Endometrium (tissue), 2 donors: ENCODE measurements around the gene SFTPB.
"Not testable (repeated sequence)": the region's sequence is repeated elsewhere in the genome, so short reads cannot be mapped to it uniquely, and the experiment has no call there.

Source experiments
- FAIRE-seq: peaks from 2 replicates; lab custom pipeline; 2012; peaks lifted over from hg19 to GRCh38; lab: Jason Lieb, UNC
- donor health status: control.
- donor health status: control.

Gene SFTPB

DNA sequence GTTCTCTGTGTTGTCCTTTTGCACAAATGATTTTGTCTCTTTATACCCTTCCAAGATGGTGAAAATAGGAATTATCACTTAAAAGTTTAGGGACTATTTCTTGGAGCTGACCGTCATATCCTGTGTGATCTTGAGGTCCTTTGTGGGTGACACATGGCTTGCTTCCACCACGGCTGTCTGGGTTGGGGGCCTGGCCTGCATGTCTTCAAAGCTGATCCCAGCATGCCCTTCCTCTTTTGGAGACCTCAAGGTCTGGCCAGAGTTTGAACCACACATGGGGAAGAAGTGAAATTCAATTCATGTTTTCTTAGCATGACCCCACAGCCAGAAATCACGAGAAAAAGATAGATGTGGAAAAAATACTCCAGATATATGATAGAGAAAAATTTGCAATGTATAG lies 14.0 kb downstream of the SFTPB start:
- no peak for FAIRE-seq

DNA sequence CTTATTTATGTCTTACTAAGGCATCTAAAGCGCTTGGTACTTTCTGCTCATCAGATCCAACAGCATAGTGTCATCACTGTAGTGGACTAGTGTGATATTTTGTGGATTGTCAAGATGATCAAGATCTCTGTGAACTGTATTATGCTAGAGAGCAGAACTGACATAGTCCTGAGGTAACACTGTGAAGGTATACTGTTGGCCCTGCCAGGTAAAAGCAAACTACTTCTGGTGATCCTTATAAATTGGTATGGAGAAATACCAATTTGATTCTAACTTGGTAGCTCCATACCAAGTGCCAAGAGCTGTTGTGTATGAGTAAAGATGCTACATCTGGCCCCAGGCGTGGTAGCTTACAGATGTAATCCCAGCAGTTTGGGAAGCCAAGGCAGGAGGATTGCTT lies 15.9 kb downstream of the SFTPB start:
- FAIRE-seq, result no peak

DNA sequence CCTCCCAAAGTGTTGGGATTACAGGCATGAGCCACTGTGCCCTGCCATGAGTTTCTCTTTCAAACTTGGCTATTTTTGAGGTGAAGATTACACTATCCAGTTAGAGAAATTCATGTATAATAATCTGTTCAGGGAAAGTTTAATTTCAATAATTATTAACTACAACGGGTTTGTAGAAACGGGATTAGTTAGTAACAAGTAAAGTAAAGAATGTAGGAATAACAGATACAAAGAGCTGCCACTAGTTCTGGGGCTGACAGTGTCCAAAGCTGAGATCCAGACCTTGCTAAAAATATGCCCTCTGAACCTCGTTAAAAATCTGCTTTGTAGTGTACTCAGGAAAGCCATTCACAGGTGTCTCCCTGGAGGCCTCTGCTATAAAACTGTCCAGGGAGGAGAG lies 16.9 kb downstream of the SFTPB start:
- no peak for FAIRE-seq

DNA sequence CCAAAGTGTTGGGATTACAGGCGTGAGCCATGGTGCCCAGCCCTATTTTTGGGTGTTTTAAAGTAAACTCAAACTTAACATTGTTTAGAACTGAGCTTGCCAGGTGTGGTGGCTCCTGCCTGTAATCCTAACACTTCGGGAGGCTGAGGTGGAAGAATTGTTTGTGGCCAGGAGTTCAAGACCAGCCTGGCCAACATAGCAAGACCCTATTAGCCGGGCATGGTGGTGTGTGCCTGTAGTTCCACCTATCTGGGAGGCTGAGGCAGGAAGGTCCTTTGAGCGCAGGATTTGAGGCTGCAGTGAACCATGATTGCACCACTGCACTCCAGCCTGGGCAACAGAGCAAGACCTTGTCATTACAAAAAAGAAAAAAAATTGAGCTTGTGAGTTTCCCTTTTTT lies 17.5 kb downstream of the SFTPB start:
- no peak for FAIRE-seq

DNA sequence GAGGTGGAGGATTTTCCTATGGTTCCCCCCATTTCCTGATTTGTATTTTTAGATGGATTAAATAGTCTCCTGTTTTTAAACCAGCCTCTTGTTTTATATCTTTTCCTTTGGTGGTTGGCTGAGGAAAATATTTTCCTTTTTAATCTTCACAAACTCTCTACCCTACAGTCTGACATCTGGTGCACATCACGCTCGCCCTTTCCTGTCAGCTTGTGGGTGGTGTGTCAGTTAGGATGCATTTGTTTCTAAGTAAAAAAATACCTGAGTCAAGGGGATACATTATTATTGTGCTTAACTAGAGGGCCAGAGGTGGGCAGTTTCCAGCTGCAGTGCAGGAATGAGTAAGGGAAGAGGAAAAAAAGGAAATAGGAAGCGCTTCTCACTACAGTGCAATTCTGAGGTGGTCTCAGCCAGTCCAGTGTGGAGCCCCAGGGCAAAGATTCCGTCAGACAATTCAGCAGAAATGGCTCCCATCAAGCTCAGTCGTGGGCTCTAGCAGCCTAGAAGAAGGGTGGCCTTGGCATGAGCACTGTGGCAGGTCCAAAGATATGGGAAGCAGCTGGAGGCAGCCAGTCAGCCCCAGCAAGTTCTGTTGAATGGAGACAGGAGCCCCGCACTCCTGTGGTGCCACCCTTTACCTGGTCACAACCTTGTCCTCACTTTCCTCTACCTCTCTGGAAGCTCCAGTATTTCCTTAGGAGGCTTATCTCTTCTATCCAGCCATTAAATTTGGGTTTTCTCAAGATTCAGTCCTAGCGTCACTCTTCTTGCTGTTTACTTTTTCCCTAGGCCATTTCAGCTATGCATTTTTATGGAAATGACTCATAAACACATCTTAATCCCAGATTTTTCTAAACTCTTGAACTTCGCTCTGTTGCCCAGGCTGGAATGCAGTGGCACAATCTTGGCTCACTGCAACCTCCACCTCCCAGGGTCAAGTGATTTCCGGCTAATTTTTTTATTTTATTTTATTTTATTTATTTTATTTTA lies 18.5 kb downstream of the SFTPB start:
- FAIRE-seq, result no peak

DNA sequence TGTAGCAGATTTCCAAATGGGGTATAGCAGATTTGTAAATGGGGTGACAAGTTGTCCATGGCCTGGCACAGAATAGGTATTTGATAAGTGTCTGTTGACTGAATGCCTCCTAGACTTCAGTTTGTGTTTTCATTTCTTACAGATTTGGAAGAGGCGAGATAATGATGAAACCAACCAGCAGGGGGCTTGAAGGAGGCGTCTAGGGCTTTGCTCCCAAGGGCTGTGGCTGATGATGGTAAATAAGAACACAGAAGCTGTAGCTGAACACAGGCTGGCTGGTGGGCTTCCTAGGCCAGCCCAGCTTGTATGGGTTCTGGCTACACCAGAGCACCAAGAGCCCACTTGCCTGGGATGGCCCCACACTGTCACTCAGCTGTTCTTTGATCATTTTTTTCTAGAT lies 19.4 kb downstream of the SFTPB start:
- FAIRE-seq, result no peak

DNA sequence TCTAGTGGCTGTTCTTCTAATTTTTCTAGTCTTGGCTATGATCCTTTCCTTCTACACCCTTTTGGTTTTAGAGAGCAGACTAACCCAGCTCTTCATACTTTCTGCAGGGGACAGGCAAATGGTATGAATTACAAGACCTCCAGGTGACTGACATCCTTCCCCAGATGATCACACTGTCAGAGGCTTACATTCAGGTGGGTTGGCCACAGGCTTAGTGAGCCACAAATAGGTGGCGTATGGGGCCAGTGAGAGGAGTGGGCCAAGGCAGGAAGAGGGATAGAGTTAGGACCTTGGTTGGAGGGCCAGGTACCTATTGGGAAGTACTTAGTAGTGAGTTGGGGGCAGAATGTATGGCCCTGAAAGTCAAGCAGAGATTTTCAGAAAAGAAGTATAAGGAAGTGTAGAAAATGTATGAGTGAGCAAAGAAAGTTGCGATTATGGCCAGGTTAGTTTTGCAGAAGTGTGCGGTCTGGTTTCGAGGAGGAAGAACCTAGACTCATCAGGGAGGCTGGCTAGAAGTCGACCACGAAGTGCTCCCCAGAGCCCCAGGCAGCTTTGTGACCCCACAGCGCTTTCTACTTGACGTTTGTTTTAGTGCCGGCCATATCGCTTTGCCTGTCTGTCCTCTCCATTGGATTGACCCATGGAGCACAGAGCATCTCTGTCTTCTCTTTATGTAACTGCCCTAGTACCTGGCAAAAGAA lies 20.0 kb downstream of the SFTPB start:
- no peak for FAIRE-seq

DNA sequence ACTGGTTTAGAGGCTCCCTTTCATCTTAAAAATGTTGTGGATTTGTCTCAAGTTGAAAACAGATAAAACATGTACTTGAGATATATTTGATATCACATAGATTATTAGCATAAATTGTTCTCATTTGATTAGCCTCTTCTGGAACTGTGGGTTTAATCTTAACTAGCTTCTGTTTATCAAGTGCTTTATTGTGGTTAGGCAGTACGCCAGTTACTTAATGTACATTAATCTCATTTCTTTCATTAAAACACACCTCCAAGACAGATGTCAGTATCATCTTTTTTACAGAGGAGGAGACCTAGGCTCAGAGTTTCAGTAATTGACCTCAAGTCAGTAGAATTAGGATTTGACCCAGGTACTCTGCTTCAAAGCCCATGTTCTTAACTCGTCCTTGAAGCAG lies 21.8 kb downstream of the SFTPB start:
- no peak for FAIRE-seq

DNA sequence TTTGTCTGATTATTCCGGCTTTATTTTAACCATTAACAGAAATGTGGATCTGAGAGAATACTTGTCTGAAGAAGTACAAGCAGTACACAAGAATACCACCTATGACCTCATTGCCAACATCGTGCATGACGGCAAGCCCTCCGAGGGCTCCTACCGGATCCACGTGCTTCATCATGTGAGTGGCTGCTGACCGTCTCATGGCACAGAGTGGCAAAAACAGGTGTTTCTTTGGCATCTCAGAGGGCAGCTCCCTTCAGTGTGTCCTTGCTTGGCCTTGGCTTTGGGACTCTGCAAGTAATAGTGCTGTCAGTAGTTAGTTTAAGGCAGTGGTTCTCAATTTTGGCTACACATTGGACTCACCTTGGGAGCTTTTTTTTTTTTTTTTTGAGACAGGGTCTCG lies 23.1 kb downstream of the SFTPB start:
- no peak for FAIRE-seq

DNA sequence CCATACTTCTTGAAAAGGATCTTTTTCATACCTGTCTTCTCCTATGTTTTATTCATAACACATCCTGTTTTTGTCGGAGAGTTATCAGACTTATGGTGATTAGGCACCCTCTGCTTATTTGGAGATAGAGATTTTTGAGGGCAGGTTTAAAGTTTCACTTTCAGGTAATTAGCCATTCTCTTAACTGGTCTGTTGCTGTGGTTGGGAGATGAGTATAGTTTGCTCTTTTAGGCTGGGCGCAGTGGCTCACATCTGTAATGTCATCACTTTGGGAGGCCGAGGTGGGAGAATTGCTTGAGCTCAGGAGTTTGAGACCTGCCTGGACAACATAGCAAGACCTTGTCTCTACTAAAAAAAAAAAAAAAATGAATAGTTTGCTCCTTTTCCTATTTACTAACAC lies 25.3 kb downstream of the SFTPB start:
- no peak for FAIRE-seq

DNA sequence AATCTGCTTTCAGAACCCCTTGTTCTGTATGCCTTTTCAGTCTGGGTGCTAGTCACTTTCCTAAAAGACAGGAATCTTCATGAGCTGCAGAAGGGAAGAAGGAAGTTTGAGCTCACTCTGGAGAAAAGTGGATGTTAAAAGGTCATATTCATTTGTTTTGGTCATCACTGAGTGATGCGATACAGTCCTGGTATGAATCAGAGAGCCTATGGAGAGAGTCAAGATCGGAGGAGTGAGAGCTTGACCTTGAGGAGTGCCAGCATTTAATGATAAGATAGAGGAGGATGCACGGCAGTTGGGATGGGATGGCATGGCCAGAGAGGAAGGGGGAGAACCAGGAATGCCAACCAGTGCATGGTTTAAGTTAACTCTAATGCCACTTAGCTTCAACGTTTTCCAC lies 32.4 kb downstream of the SFTPB start:
- no peak for FAIRE-seq

DNA sequence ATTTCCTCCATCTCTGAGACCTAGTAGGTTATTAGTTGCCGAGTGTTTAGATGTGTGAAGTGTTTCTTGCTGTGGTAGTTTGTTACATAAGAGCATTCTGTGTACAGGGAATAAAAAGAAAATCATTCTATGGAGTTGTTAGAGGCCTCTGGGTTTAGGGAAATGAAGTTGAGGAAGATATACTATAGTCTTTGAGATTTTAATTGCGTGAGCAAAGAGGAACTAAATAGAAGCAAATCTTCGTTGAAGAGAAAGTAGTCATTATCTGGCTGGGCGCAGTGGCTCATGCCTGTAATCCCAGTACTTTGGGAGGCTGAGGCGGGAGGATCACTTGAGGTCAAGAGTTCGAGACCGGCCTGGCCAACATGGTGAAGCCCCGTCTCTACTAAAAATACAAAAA lies 33.0 kb downstream of the SFTPB start:
- no peak for FAIRE-seq

DNA sequence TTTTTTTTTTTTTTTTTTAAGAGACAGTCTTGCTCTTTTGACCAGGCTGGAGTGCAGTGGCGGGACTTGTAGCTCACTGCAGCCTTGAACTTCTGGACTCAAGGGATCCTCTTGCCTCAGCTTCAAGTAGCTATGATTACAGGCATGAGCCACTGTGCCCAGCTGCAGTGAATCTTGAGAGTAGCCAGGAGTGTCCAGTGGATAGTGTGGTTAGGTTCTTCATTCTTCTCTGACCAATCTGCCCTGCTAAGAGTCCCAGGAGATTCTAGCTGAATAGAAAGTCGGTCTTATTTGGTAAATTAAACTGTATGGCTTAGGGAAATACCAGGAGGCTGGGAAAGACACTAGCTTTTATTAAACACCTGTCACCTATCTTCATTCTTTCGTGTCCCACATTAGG lies 36.7 kb downstream of the SFTPB start:
- FAIRE-seq, result no peak

DNA sequence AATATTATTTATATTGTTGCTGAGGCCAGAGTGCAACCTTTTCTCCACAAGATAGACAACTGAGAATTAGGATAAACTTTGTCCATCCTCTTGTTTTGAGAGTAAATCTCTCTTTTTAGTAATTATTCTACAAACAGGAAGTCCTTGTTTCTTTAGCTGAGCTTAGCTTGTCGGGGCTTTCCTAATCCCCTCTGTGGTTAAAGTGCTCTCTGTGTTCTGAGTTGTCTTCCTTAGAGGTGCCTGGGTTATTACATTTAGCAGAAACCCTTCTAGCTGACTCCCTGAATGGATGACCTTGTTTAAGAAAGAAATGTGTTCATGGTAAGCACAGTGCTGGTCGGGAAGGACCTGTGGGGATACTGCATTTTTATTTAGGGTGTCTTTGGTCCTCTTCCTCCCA lies 39.3 kb downstream of the SFTPB start:
- no peak for FAIRE-seq

DNA sequence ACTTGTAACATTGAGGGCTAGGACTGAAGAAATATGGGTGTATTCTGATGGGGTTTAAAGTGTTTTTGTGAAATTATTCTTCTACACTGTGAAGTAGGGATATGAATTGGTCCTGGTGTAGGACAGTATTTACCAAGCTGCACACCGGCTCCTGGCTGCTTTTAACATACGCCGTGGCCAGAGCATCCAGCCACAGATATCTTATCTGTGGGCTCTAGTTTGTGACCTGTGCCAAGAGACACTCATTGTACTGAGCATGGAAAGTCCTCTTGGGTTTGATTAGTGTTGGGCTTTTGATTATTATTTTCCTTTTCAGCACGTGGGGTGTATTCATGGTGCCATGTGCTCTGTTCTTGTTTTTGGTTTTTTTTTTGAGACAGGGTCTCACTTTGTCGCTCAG lies 44.0 kb downstream of the SFTPB start:
- FAIRE-seq, result no peak

DNA sequence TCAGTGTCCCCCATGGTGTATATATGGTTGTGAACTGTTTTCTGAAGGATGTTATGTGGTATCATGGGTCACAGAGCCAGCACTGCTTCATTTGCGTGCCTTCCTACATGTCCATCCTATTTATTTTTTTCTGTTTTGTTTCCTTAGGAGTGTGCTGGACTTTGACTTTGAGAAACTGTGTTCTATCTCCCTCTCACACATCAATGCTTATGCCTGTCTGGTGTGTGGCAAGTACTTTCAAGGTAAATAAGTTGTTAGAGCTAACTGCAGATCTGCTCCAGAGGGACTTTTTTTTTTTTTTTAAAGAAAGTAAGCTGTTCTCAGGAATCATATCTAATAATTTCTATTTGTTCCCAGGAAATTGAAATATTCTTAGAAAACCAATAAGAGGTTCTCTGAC lies 46.7 kb downstream of the SFTPB start:
- no peak for FAIRE-seq

DNA sequence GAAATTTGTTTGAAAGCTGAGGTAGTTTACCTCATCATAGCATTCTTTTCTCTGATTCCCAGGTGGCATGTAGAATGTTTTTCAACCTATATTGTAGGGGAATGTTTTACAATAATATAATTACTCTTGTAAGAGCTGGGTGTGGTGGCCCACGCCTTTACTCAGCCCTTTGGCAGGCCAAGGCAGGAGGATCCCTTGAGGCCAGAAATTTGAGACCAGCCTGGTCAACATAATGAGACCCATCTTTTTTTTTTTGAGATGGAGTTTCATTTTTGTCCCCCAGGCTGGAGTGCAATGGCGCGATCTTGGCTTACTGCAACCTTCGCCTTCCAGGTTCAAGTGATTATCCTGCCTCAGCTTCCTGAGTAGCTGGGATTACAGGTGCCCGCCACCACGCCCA lies 48.4 kb downstream of the SFTPB start:
- FAIRE-seq, result no peak

DNA sequence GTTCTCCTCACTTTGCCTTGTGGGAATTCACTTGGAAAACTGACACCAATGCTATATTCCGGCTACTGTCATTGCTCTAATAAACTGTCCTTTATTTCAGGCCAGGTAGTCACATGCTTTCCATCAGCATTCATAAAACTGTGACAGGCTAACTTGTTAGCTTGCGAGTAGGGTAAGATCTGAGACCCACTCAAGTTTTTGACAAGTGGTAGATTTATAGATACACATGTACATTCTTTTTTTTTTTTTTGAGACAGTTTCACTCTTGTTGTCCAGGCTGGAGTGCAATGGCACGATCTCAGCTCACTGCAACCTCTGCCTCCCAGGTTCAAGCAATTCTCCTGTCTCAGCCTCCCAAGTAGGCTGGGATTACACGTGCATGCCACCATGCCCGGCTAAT lies 50.3 kb downstream of the SFTPB start:
- FAIRE-seq, result not testable (repeated sequence)

DNA sequence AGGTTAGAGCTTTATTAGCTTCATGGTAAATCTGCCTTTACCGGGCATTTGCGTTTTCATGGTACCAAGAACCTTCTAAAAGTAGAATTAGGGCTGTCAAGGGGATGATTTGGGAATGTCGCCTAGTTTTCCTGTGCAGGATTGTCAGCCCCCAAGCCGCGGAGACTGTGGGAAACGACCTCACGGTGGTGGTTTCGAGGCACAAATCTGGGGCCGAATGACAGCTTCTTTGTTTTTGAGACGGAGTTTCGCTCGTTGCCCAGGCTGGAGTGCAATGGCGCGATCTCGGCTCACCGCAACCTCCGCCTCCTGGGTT lies 52.6 kb downstream of the SFTPB start:
- no peak for FAIRE-seq

DNA sequence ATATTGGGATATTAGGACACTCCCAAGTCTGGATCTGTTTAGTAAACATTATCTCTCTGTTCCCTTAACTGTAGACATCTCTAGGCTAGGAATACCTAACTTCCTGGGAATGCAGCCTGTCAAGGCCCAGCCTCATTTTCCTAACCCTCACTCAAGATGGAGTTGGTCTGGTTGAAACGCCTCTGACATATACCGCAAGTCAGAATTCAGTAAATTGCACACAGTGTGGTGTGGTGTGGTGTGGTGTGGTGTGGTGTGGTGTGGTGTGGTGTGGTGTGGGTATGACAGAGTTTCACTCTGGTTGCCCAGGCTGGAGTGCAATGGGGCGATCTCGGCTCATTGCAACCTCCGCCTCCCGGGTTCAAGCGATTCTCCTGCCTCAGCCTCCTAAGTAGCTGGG lies 53.2 kb downstream of the SFTPB start:
- not testable (repeated sequence) for FAIRE-seq

DNA sequence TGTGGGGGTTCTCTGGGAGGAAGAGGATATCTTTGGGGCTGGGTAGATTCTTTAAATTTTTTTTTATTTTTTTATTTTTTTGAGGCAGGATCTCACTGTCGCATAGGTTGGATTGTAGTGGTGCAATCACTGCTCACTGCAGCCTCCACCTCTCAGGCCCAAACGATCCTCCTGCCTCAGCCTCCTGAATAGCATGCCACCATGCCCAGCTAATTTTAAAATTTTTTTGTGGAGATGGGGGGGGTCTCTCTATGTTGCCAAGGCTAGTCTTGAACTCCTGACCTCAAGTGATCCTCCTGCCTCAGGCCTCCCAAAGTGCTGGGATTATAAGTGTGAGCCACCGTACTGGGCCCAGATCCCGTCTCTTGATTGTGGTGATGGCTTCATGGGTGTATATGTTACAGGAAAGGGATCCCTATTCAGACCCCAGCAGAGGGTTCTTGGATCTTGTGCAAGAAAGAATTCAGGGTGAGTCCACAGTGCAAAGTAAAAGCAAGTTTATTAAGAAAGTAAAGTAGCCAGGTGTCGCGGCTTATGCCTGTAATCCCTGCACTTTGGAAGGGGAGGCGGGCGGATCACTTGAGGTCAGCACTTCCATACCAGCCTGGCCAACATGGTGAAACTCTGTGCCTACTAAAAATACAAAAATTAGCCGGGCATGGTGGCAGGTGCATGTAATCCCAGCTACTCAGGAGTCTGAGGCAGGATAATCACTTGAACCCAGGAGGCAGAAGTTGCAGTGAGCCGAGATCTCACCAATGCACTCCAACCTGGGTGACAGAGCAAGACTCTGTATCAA lies 54.1 kb downstream of the SFTPB start:
- FAIRE-seq, result no peak

DNA sequence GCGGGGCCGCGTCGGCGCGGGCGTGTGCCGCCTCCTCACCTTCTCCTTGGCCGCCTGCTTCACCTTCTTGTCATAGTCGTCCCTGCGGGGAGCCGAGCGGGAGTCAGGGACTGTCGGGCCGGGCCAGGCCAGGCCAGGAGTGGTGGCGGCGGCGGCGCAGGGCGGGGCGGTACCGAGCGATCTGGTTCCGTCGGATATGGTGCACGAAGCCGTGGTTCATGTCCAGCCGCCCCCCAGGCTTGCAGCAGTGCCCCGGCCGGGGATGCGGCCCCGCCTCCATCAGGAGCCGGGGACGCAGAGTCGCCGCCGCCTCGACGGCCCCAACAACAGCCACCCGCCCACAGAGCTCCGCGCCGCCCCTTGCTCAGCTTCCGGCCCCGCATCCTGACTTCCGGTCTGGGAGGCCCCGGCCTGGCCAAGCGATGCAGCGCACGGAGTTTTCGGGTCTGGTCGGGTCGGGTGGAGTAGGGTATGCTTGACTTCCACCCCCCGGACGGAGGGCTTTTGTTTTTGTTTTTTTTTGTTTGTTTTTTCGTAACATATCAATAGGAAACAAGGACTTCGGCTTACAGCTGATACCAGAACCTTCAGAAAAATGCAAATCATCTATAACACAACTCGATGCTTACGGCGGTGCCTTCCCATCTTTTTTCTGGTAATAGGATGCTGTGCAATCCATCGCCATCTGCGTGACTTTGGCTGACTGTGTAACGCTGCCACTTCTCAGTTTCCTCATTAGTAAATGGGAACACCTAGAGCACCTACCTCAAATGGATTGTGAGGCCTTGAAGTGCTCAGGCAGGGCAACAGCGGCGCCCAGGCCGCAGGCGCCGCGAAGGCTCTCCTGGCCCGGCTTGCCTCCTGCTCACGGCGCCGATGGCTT lies 56.1 kb downstream of the SFTPB start, which contains the start of gene C2orf68:
TSS of gene C2orf68 (minus strand) at position 362 of the 883 bp plus-strand sequence. CDS start at position 280, 82 bp downstream.
- FAIRE-seq, result no peak
